HL-60 (cell line): ENCODE data around the gene APCDD1.

Source experiments
- POLR2AphosphoS5 ChIP-seq: IDR thresholded peaks from 2 replicates; pipeline ENCODE4 v1.6.1; 2012; ENCODE audit warnings: low read depth
- TF ChIP-seq, protein P1 (sequence below): IDR thresholded peaks from 2 replicates; pipeline ENCODE4 v1.6.1; 2012; ENCODE audit warnings: low read depth; ENCODE audit not compliant: insufficient replicate concordance

DNA sequence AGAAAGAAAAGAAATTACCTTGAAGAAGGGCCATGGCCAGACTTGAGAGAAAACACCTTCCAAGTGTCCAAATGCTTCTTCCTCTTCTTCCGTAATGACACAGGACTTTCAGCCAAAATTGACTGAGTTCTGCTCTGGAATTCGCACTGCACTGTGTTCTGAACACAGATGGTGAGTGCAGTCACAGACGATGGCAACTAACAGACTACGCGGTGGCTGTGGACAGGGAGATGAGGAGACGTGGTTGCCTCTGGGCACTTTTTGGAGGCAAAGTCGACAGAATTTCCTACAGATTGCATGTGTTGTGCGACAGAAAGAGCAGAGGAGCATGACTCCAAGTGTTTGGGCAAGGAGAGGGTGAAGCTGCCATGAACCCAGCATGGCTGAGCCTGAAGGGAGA is 67.1 kb downstream of the APCDD1 start:
- TF ChIP-seq, protein P1, sequence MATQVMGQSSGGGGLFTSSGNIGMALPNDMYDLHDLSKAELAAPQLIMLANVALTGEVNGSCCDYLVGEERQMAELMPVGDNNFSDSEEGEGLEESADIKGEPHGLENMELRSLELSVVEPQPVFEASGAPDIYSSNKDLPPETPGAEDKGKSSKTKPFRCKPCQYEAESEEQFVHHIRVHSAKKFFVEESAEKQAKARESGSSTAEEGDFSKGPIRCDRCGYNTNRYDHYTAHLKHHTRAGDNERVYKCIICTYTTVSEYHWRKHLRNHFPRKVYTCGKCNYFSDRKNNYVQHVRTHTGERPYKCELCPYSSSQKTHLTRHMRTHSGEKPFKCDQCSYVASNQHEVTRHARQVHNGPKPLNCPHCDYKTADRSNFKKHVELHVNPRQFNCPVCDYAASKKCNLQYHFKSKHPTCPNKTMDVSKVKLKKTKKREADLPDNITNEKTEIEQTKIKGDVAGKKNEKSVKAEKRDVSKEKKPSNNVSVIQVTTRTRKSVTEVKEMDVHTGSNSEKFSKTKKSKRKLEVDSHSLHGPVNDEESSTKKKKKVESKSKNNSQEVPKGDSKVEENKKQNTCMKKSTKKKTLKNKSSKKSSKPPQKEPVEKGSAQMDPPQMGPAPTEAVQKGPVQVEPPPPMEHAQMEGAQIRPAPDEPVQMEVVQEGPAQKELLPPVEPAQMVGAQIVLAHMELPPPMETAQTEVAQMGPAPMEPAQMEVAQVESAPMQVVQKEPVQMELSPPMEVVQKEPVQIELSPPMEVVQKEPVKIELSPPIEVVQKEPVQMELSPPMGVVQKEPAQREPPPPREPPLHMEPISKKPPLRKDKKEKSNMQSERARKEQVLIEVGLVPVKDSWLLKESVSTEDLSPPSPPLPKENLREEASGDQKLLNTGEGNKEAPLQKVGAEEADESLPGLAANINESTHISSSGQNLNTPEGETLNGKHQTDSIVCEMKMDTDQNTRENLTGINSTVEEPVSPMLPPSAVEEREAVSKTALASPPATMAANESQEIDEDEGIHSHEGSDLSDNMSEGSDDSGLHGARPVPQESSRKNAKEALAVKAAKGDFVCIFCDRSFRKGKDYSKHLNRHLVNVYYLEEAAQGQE: no peak
- no peak for TF ChIP-seq POLR2AphosphoS5
